HepG2 (cell line): Measurements from ENCODE around the gene ACSS1. TPM values are rescaled to one million over a fixed set of nuclear protein-coding genes. Genes with fewer than 3 reads are reported as not detected.

ENCODE experiments used
- CEBPB ChIP-seq: IDR thresholded peaks from 2 replicates; pipeline ENCODE4 v1.6.1; 2011; ENCODE audit warnings: low read depth, low read length, improper control_type of control experiment, borderline replicate concordance
- MATR3 ChIP-seq: sonication (generic); formaldehyde crosslinking; IDR thresholded peaks from 2 replicates; pipeline ENCODE4 v1.4.0; 2020; ENCODE audit warnings: missing genetic modification reagents
- MED13 ChIP-seq: sonication (generic); formaldehyde crosslinking; IDR thresholded peaks from 2 replicates; pipeline ENCODE4 v1.5.0; 2020; ENCODE audit warnings: missing genetic modification reagents
- MIXL1 ChIP-seq: IDR thresholded peaks from 2 replicates; pipeline ENCODE4 v1.6.1; 2016
- PPARG ChIP-seq: conservative IDR thresholded peaks from 2 replicates; pipeline ENCODE4 v1.6.1; 2016; ENCODE audit warnings: missing biosample characterization, missing genetic modification reagents
- RFX1 ChIP-seq: fragments of 450-650 bp; IDR thresholded peaks from 2 replicates; pipeline ENCODE4 v1.6.1; 2017
- TAF15 ChIP-seq: fragments of 200-400 bp; formaldehyde crosslinking; IDR thresholded peaks from one replicate; pipeline ENCODE4 v1.6.1; 2018; ENCODE audit warnings: mild to moderate bottlenecking, low read depth, low read length; ENCODE audit not compliant: poor library complexity, severe bottlenecking
- ZNF138 ChIP-seq: sonication (generic); formaldehyde crosslinking; IDR thresholded peaks from 2 replicates; pipeline ENCODE4 v1.5.0; 2020; ENCODE audit warnings: mild to moderate bottlenecking, low read depth, missing genetic modification reagents
- ZNF383 ChIP-seq: sonication (generic); formaldehyde crosslinking; IDR thresholded peaks from 2 replicates; pipeline ENCODE4 v1.4.0; 2020; ENCODE audit warnings: missing genetic modification reagents, mild to moderate bottlenecking, borderline replicate concordance
- ZNF432 ChIP-seq: sonication (generic); formaldehyde crosslinking; IDR thresholded peaks from 2 replicates; pipeline ENCODE4 v1.5.0; 2020; ENCODE audit warnings: missing genetic modification reagents, mild to moderate bottlenecking, borderline replicate concordance
- ZNF547 ChIP-seq: sonication (generic); formaldehyde crosslinking; IDR thresholded peaks from 2 replicates; pipeline ENCODE4 v1.5.1; 2020; ENCODE audit warnings: mild to moderate bottlenecking, missing genetic modification reagents
- ZNF766 ChIP-seq: sonication (generic); formaldehyde crosslinking; IDR thresholded peaks from 2 replicates; pipeline ENCODE4 v1.5.0; 2020; ENCODE audit warnings: missing genetic modification reagents, borderline replicate concordance
- polyA plus RNA-seq, 8 experiments: library from polyadenylated mRNA; depleted of rRNA in 3 of 8; stranded (reverse) in 7 of 8; unstranded in 1 of 8; fragments of >200 nt; fragmentation: Illumina TruSeq in 4 of 8; extraction: Trizol in 4 of 8; gene quantifications; 2 replicates each; pipeline versions ENCODE4 v1.2.1 to v1.2.3, GENCODE V29; 2011 to 2016; ENCODE audit warnings: low read depth in 4 of 8, missing spikeins in 1 of 8, mixed read lengths in 1 of 8; ENCODE audit not compliant: insufficient read depth in 1 of 8
- total RNA-seq, 5 experiments: library from RNA; depleted of rRNA; stranded (reverse); fragments of >200 nt; fragmentation: Illumina TruSeq; extraction: Trizol; gene quantifications; 2 replicates each; pipeline ENCODE4 v1.2.3, GENCODE V29; 2016; ENCODE audit warnings: low read depth in 1 of 5
- TF ChIP-seq, protein P1 (sequence below): IDR thresholded peaks from 2 replicates; pipeline ENCODE4 v1.6.1; 2016; ENCODE audit warnings: mild to moderate bottlenecking
- TF ChIP-seq, protein P2 (sequence below): sonication (generic); formaldehyde crosslinking; IDR thresholded peaks from 2 replicates; pipeline ENCODE4 v1.4.0; 2020; ENCODE audit warnings: missing genetic modification reagents
- TF ChIP-seq, protein P3 (sequence below): sonication (generic); formaldehyde crosslinking; IDR thresholded peaks from 2 replicates; pipeline ENCODE4 v1.5.0; 2020; ENCODE audit warnings: missing genetic modification reagents
- TF ChIP-seq, protein P4 (sequence below), 2 experiments: sonication (generic) in 1 of 2; formaldehyde crosslinking in 1 of 2; IDR thresholded peaks; 2 replicates each; pipeline versions ENCODE4 v1.4.0 to v1.6.1; 2016 to 2020; ENCODE audit warnings: borderline replicate concordance in 1 of 2, low read depth in 1 of 2, mild to moderate bottlenecking in 1 of 2, missing genetic modification reagents in 1 of 2
- TF ChIP-seq, protein P5 (sequence below): sonication (generic); formaldehyde crosslinking; IDR thresholded peaks from 2 replicates; pipeline ENCODE4 v1.4.0; 2020; ENCODE audit warnings: missing genetic modification reagents

Gene ACSS1
- total and polyA plus RNA-seq, 2 of the 13 experiments (the other 11 are each of a cell fraction or from before 2014, with no cell fraction given): 15.2 to 41.6 TPM

DNA sequence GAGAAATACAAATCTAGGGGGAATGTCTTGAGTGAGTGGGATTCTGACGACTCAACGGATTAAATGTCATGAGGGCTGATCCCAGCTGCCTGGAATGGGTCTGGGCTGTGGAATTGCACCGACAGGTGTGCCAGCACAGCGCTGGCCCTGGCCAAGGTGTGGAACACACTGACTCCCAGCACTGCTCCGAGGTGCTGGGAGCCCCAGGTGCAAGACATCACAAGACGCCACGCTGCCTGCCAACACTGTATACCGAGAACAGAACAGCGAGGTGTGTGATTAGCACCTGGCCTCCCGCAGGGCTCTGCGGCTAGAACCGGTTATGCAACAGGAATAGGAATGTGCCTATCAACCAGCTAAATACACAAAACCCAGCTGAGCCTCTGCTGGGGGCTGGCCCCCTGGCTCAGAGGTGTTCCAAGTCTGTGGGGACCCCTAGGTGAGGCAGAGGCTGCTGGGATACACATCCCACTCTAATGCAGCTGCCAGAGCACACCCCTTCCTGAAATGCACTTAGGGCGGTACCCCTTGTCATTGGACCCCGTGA is 40.6 kb downstream of the ACSS1 start (continued):
- no peak for TF ChIP-seq MATR3 (CRISPR knock-in tag)
- TF ChIP-seq, protein P1, sequence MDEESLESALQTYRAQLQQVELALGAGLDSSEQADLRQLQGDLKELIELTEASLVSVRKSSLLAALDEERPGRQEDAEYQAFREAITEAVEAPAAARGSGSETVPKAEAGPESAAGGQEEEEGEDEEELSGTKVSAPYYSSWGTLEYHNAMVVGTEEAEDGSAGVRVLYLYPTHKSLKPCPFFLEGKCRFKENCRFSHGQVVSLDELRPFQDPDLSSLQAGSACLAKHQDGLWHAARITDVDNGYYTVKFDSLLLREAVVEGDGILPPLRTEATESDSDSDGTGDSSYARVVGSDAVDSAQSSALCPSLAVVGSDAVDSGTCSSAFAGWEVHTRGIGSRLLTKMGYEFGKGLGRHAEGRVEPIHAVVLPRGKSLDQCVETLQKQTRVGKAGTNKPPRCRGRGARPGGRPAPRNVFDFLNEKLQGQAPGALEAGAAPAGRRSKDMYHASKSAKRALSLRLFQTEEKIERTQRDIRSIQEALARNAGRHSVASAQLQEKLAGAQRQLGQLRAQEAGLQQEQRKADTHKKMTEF (CRISPR knock-in tag): no peak
- 0 out of 2 replicates have a peak, but pooled peaks have one; percentile 45 for TF ChIP-seq MED13 (CRISPR knock-in tag)
- TF ChIP-seq ZNF383 (CRISPR knock-in tag): no peak
- TF ChIP-seq, protein P2, sequence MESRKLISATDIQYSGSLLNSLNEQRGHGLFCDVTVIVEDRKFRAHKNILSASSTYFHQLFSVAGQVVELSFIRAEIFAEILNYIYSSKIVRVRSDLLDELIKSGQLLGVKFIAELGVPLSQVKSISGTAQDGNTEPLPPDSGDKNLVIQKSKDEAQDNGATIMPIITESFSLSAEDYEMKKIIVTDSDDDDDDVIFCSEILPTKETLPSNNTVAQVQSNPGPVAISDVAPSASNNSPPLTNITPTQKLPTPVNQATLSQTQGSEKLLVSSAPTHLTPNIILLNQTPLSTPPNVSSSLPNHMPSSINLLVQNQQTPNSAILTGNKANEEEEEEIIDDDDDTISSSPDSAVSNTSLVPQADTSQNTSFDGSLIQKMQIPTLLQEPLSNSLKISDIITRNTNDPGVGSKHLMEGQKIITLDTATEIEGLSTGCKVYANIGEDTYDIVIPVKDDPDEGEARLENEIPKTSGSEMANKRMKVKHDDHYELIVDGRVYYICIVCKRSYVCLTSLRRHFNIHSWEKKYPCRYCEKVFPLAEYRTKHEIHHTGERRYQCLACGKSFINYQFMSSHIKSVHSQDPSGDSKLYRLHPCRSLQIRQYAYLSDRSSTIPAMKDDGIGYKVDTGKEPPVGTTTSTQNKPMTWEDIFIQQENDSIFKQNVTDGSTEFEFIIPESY (CRISPR knock-in tag): peak; percentile 25; the same call in 1 of the 2 replicates
- no peak for TF ChIP-seq MIXL1 (CRISPR knock-in tag)
- TF ChIP-seq, protein P3, sequence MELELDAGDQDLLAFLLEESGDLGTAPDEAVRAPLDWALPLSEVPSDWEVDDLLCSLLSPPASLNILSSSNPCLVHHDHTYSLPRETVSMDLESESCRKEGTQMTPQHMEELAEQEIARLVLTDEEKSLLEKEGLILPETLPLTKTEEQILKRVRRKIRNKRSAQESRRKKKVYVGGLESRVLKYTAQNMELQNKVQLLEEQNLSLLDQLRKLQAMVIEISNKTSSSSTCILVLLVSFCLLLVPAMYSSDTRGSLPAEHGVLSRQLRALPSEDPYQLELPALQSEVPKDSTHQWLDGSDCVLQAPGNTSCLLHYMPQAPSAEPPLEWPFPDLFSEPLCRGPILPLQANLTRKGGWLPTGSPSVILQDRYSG: no peak
- TF ChIP-seq CEBPB: peak; percentile 86
- no peak for TF ChIP-seq PPARG
- no peak for TF ChIP-seq ZNF547 (CRISPR knock-in tag)
- 0 out of 2 replicates have a peak, but pooled peaks have one; percentile 6 for TF ChIP-seq ZNF432 (CRISPR knock-in tag)
- no peak for TF ChIP-seq TAF15
- no peak for TF ChIP-seq ZNF138 (CRISPR knock-in tag)
- TF ChIP-seq, protein P4, sequence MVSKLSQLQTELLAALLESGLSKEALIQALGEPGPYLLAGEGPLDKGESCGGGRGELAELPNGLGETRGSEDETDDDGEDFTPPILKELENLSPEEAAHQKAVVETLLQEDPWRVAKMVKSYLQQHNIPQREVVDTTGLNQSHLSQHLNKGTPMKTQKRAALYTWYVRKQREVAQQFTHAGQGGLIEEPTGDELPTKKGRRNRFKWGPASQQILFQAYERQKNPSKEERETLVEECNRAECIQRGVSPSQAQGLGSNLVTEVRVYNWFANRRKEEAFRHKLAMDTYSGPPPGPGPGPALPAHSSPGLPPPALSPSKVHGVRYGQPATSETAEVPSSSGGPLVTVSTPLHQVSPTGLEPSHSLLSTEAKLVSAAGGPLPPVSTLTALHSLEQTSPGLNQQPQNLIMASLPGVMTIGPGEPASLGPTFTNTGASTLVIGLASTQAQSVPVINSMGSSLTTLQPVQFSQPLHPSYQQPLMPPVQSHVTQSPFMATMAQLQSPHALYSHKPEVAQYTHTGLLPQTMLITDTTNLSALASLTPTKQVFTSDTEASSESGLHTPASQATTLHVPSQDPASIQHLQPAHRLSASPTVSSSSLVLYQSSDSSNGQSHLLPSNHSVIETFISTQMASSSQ (IDR thresholded peaks at IDR 0.05; ENCODE audit: low read depth): no peak
- TF ChIP-seq, protein P4 (CRISPR knock-in tag; IDR thresholded peaks at IDR 0.05; ENCODE audit: borderline replicate concordance): 0 out of 2 replicates have a peak, but pooled peaks have one; percentile 35
- TF ChIP-seq ZNF766 (CRISPR knock-in tag): peak; percentile 51; the same call in 1 of the 2 replicates
- TF ChIP-seq RFX1: no peak
- TF ChIP-seq, protein P5, sequence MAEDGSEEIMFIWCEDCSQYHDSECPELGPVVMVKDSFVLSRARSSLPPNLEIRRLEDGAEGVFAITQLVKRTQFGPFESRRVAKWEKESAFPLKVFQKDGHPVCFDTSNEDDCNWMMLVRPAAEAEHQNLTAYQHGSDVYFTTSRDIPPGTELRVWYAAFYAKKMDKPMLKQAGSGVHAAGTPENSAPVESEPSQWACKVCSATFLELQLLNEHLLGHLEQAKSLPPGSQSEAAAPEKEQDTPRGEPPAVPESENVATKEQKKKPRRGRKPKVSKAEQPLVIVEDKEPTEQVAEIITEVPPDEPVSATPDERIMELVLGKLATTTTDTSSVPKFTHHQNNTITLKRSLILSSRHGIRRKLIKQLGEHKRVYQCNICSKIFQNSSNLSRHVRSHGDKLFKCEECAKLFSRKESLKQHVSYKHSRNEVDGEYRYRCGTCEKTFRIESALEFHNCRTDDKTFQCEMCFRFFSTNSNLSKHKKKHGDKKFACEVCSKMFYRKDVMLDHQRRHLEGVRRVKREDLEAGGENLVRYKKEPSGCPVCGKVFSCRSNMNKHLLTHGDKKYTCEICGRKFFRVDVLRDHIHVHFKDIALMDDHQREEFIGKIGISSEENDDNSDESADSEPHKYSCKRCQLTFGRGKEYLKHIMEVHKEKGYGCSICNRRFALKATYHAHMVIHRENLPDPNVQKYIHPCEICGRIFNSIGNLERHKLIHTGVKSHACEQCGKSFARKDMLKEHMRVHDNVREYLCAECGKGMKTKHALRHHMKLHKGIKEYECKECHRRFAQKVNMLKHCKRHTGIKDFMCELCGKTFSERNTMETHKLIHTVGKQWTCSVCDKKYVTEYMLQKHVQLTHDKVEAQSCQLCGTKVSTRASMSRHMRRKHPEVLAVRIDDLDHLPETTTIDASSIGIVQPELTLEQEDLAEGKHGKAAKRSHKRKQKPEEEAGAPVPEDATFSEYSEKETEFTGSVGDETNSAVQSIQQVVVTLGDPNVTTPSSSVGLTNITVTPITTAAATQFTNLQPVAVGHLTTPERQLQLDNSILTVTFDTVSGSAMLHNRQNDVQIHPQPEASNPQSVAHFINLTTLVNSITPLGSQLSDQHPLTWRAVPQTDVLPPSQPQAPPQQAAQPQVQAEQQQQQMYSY: 0 out of 2 replicates have a peak, but pooled peaks have one; percentile 39
